Prostate gland (tissue), 2 donors: ENCODE results near the gene ITGA1. TPM values are rescaled to one million over a fixed set of nuclear protein-coding genes. Genes with fewer than 3 reads are reported as not detected.

Source experiments
- DNase-seq: peaks from one replicate; pipeline ENCODE4 v3.0.0-alpha.2; 2019; ENCODE audit warnings: low spot score
- H3K27ac ChIP-seq, 2 donors: fragments of 200-600 bp; sonication (generic); 2 replicates each; pipeline ENCODE4 v1.5.1; 2017 to 2019
- H3K27me3 ChIP-seq: fragments of 200-600 bp; sonication (generic); replicated peaks from 2 replicates; pipeline ENCODE4 v1.5.1; 2019; ENCODE audit not compliant: insufficient read depth
- H3K36me3 ChIP-seq, 2 donors: fragments of 200-600 bp; sonication (generic); 1 replicate in 1 of 2; 2 replicates in 1 of 2; pipeline versions ENCODE4 v1.5.1 to v1.8.1; 2017 to 2019
- H3K4me1 ChIP-seq: fragments of 200-600 bp; sonication (generic); replicated peaks from 2 replicates; pipeline ENCODE4 v1.5.1; 2019
- H3K4me3 ChIP-seq, 2 donors: fragments of 200-600 bp; sonication (generic); 2 replicates each; pipeline ENCODE4 v1.5.1; 2017 to 2019
- H3K9me3 ChIP-seq: fragments of 200-600 bp; sonication (generic); 2 replicates; pipeline ENCODE4 v1.5.1; 2017
- CTCF ChIP-seq, 4 experiments: fragments of 200-600 bp in 2 of 4; fragments of 450-650 bp in 2 of 4; sonication (generic) in 2 of 4; IDR thresholded peaks; 1 replicate in 3 of 4; 2 replicates in 1 of 4; pipeline ENCODE4 v1.5.1; 2016 to 2019; ENCODE audit warnings: antibody characterized with exemption in 4 of 4, mild to moderate bottlenecking in 2 of 4, moderate library complexity in 2 of 4
- POLR2A ChIP-seq: fragments of 450-650 bp; IDR thresholded peaks from one replicate; pipeline ENCODE4 v1.6.1; 2016; ENCODE audit warnings: antibody characterized with exemption, mild to moderate bottlenecking
- POLR2AphosphoS5 ChIP-seq: sonication (generic); formaldehyde crosslinking; IDR thresholded peaks from one replicate; pipeline ENCODE4 v1.6.1; 2017; ENCODE audit warnings: antibody characterized with exemption
- WGBS: methylation state at CpG from one replicate; pipeline ENCODE4 v1.1.5; 2018; 5-methylcytosine and 5-hydroxymethylcytosine counted together
- intact Hi-C: fragments of 100-400 bp; cut with DNase I; formaldehyde crosslinking; loops from one replicate; pipeline ENCODE4 v1.14.2; 2022
- total RNA-seq, 2 donors: library from RNA; depleted of rRNA; stranded (reverse); fragments of >200 nt; gene quantifications; one replicate each; pipeline ENCODE4 v1.1.0, GENCODE V29; 2016

The ITGA1 gene
- total RNA-seq, 2 donors from 2014 or later: 43.7 to 78.3 TPM

GRCh38 chr5:52977264-52977897, 189.7 kb downstream of the ITGA1 start:
- Histone ChIP-seq H3K4me3 (no peak overlapping the region), H3K27me3 (no peaks in the 10 kb centered on the region), H3K4me1 (no peaks in the 10 kb centered on the region), H3K36me3 (no peaks in the 10 kb centered on the region), H3K9me3 (no peaks in the 10 kb centered on the region), H3K27ac (no peak overlapping the region)
- DNase-seq: no peak
- TF ChIP-seq POLR2AphosphoS5: no peak
- TF ChIP-seq POLR2A: no peak
- TF ChIP-seq CTCF (IDR thresholded peaks at IDR 0.05): no peak
- intact Hi-C loops: no loop called here
- 97% methylated on average over 7 of the region's 7 CpGs for WGBS

GRCh38 chr5:52981507-52981906, 193.8 kb downstream of the ITGA1 start:
- WGBS: 71% methylated on average over 4 of the region's 4 CpGs
- H3K4me3 ChIP-seq: no peak overlapping the region
- H3K4me1 ChIP-seq: no peaks in the 10 kb centered on the region
- H3K27ac ChIP-seq: no peak overlapping the region
- no peaks in the 10 kb centered on the region for H3K36me3 ChIP-seq
- no peak for TF ChIP-seq POLR2AphosphoS5
- no peak for TF ChIP-seq CTCF (IDR thresholded peaks at IDR 0.05)
- no peak for TF ChIP-seq POLR2A
- no peak for DNase-seq
- H3K27me3 ChIP-seq: no peaks in the 10 kb centered on the region
- intact Hi-C loops: no loop called here
- H3K9me3 ChIP-seq: no peaks in the 10 kb centered on the region

- no peaks in the 10 kb centered on the region for H3K9me3 ChIP-seq
- H3K36me3 ChIP-seq: no peaks in the 10 kb centered on the region
- TF ChIP-seq POLR2A: no peak
- TF ChIP-seq CTCF (IDR thresholded peaks at IDR 0.05): no peak
- TF ChIP-seq POLR2AphosphoS5: no peak
- DNase-seq: no peak
- H3K27ac ChIP-seq: no peak overlapping the region
- no peak overlapping the region for H3K4me3 ChIP-seq
- 51% methylated on average over 3 of the region's 3 CpGs for WGBS
- H3K27me3 ChIP-seq: no peaks in the 10 kb centered on the region
- intact Hi-C loops: no loop called here
- no peaks in the 10 kb centered on the region for H3K4me1 ChIP-seq
Observed at GRCh38 chr5:52983731-52984636, 196.3 kb downstream of the ITGA1 start.

- H3K9me3 ChIP-seq: no peaks in the 10 kb centered on the region
- no peak for DNase-seq
- TF ChIP-seq POLR2A (no peak), POLR2AphosphoS5 (no peak), CTCF (IDR thresholded peaks at IDR 0.05) (no peak)
- no peak overlapping the region for H3K27ac ChIP-seq
- no peaks in the 10 kb centered on the region for H3K27me3 ChIP-seq
- no peaks in the 10 kb centered on the region for H3K4me1 ChIP-seq
- intact Hi-C loops: no loop called here
- 98% methylated on average over 3 of the region's 3 CpGs for WGBS
- no peak overlapping the region for H3K4me3 ChIP-seq
- no peaks in the 10 kb centered on the region for H3K36me3 ChIP-seq
Observed at GRCh38 chr5:52985306-52985705, 197.6 kb downstream of the ITGA1 start.
